Globus pallidus (tissue), 1 donor: ENCODE data around the gene GNAT1.

Experiments used
- DNase-seq: peaks from one replicate; pipeline ENCODE4 v3.0.0-alpha.2; 2015; ENCODE audit warnings: low spot score

Gene GNAT1

DNA sequence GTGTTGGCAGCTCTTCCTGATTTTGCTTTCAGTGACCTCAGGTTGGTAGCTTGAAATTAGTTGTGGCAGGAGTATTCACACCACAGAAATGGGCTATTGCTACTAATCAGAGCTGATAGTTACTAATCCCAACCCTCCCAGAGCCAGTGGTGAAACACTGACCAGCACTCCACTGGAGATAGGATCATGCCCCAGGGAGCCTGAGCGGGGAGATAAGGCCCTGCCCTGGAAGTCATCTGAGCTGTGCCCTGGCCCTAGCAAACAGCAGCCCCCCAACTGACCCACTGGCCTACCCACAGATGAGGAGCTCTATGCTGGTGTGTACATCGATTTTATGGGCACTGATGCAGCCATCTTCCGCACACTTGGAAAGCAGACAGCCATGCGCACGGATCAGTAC lies 9.4 kb upstream of the GNAT1 start:
- no peak for DNase-seq

- DNase-seq: no peak
These were observed 8.8 kb upstream of the GNAT1 start for GRCh38 chr3:50182533-50183099.

GRCh38 chr3:50183755-50184154 lies 7.7 kb upstream of the GNAT1 start:
- no peak for DNase-seq

- no peak for DNase-seq
These were observed 7.0 kb upstream of the GNAT1 start for GRCh38 chr3:50184242-50184978.

- no peak for DNase-seq
These were observed 6.2 kb upstream of the GNAT1 start for GRCh38 chr3:50185230-50185629.

DNA sequence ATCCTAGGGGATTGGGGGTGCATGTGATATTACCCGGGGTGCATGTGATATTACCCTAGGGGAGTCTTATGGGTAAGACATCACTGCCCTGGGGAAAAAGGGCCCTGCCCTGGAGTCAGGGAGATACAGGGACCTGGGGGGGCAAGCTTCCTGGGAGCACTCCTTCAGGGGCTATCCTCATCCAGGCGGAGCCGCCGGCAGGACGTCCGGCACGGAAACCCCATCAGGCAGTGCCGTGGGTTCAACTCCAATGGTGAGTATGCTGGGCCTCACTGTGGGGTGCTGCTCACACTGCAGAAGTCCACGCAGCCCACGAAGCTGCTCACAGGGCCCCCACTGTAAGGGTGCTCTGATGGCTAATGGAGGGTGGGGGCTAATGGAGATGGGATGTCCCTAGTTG lies 5.3 kb upstream of the GNAT1 start:
- DNase-seq: no peak

- no peak for DNase-seq
These were observed 3.7 kb upstream of the GNAT1 start for GRCh38 chr3:50187750-50188149.

GRCh38 chr3:50189274-50189673 lies 2.1 kb upstream of the GNAT1 start:
- peak; percentile 59 for DNase-seq

DNA sequence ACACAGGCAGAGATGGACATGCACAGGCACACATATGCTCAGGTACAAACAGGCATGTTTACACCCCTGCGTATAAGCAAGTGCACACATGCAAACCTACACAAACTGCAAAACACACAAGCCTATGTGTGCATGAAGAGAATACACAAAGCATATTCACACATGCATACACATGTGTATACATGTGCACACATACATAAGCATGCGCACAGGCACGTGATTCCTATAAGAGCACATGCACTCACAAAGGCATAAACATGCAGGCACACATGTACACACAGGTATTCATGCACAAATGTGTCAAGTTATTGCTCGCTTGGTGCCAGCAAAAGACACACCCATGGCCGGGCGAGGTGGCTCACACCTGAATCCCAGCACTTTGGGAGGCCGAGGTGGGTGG lies 1.4 kb upstream of the GNAT1 start:
- no peak for DNase-seq

GRCh38 chr3:50192124-50192523 lies 714 bp downstream of the GNAT1 start:
- DNase-seq: no peak

- peak; percentile 47 for DNase-seq
These were observed 1.3 kb downstream of the GNAT1 start for GRCh38 chr3:50192689-50193141.

- no peak for DNase-seq
These were observed 1.9 kb downstream of the GNAT1 start for GRCh38 chr3:50193286-50193685.

DNA sequence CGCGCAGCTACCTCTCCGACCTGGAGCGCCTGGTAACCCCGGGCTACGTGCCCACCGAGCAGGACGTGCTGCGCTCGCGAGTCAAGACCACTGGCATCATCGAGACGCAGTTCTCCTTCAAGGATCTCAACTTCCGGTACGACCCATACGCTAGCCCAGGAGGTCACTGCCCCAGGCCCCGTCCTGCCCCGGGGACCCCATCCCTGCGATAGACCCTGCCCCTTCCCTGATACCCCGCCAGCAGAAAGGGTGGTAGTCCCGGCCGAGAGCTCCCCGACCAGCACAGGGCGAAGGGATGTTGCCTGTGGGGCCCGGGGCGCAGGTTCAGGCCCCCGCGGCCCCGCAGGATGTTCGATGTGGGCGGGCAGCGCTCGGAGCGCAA lies 2.3 kb downstream of the GNAT1 start:
- no peak for DNase-seq

GRCh38 chr3:50194128-50194902 lies 2.9 kb downstream of the GNAT1 start:
- DNase-seq: peak; percentile 47

- DNase-seq: no peak
These were observed 3.6 kb downstream of the GNAT1 start for GRCh38 chr3:50194903-50195500.

DNA sequence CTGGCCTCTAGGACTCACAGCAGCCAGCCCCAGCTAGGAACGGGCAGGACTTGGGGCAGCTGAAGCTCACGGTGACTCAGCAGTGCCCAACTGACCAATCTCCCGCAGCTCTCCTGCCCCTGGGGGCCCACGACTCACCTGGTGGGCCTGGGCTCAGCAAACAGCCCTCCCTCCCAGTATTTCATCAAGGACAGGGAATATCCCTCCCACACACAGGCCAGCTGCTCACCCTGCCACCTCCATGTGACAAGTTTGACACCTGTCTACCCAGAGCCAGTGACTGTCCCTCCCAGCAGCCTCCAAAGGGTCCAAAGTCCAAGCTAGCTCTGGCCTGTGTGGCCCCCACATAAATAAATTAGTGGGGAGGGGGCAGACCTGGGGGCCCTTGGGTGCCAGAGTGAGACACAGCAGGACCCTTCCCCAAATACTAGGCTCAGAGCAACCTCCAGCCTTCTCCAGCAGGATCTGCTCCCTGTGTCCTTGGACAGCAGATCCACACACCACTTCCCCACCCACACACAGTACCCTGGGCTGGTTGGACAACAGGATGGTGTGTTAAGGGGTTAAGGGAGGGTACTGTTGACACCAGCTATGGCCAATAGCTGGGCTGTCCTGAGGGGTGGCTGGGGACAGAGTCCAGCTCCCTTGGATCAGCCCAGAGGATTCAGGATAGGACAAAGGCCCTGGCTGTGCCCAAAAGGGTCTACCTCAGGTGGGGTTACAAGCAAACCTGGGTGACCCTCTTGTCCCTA lies 4.3 kb downstream of the GNAT1 start:
- DNase-seq: no peak

DNA sequence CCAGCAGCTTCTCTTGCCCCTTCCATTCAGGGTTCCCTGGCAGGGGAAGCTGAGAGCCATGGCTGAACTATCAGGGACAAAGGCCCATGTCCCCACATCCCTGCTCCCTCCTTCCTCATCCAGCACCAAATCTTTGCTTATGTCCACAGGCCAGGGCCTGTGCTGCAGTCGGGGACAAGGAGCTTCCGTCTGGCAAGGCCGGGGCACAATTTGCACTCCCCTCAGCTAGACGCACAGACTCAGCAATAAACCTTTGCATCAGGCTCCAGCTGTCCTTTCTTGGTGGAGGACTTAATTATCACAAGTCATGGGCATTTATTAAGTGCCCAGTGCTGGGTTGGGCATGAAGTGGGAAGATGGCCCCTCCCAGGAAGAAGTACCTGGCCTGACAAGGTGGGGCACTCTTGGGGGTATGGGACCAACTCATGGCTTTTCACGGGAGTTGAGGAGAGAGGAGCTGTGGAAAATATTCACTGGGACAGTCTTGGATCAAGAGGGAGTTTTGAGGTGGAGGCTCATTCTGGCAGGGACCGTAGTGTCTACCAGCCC lies 4.9 kb downstream of the GNAT1 start:
- no peak for DNase-seq

DNA sequence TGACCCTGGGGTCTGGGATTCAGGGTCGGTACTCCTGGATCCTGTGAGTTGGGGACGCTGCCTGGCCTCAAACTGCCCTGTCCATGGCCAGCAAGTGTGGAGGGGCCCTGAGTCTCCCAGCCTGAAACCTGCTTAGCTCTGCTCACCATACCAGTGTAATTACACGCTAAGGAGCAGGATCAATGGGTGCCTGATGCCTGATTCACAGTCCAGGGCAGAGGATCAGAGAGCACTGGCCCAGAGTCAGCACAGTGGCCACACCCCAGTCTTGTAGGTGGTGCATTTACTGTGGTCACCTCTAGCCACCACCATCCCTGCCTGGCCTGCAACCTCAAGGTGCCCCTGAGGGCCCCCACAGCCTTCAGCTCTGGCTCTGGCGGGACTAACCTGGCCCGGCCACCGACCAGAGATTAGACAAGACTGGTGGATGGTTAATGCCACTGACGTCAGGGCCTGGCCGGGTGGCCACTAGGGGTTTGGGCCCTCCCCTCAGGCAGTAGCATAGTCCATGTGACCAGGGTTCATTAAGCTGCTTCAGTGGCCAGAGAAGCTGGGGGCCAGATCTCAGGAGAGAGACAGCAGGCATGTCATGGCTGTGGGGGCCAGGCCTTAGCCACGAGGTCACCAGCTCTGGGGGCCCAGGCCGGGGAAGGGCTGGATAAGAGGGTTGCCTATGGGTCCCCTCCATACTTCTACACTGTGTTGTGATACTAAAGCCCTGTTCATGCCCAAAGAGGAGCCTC lies 10.3 kb downstream of the GNAT1 start:
- DNase-seq: no peak

- DNase-seq: no peak
These were observed 11.1 kb downstream of the GNAT1 start for GRCh38 chr3:50202353-50203112.

GRCh38 chr3:50203113-50203808 lies 11.9 kb downstream of the GNAT1 start:
- DNase-seq: no peak
